ENCODE data around the gene FXN. TPM values are rescaled to one million over a fixed set of nuclear protein-coding genes. Genes with fewer than 3 reads are reported as not detected.
"Not testable (repeated sequence)": the region's sequence is repeated elsewhere in the genome, so short reads cannot be mapped to it uniquely, and the experiment has no call there.

FXN gene
- total RNA-seq (10 to 100 TPM; 12.8 to 36.0 (median 25.1) TPM), polyA plus RNA-seq (10 to 100 TPM; 10.3 to 38.7 (median 11.7) TPM)
- long read RNA-seq, donor 1, full-length matches to known transcripts: 22 of 22 reads
- long read RNA-seq, donor 1, partial matches to known transcripts: 0 of 22 reads
- long read RNA-seq, donor 1, other reads (novel, unspliced or antisense): 0 of 22 reads
- long read RNA-seq, donor 2, full-length matches to known transcripts: 8 of 8 reads
- long read RNA-seq, donor 2, partial matches to known transcripts: 0 of 8 reads
- long read RNA-seq, donor 2, other reads (novel, unspliced or antisense): 0 of 8 reads
- long read RNA-seq, donor 3, full-length matches to known transcripts: 9 of 9 reads
- long read RNA-seq, donor 3, partial matches to known transcripts: 0 of 9 reads
- long read RNA-seq, donor 3, other reads (novel, unspliced or antisense): 0 of 9 reads
- long read RNA-seq, donor 4, full-length matches to known transcripts: 29 of 31 reads
- long read RNA-seq, donor 4, partial matches to known transcripts: 0 of 31 reads
- long read RNA-seq, donor 4, other reads (novel, unspliced or antisense): 2 of 31 reads
- long read RNA-seq, donor 5, full-length matches to known transcripts: 31 of 34 reads
- long read RNA-seq, donor 5, partial matches to known transcripts: 0 of 34 reads
- long read RNA-seq, donor 5, other reads (novel, unspliced or antisense): 3 of 34 reads
- long read RNA-seq, donor 6, full-length matches to known transcripts: 16 of 18 reads
- long read RNA-seq, donor 6, partial matches to known transcripts: 0 of 18 reads
- long read RNA-seq, donor 6, other reads (novel, unspliced or antisense): 2 of 18 reads
- long read RNA-seq, donor 7, full-length matches to known transcripts: 7 of 7 reads
- long read RNA-seq, donor 7, partial matches to known transcripts: 0 of 7 reads
- long read RNA-seq, donor 7, other reads (novel, unspliced or antisense): 0 of 7 reads
- long read RNA-seq, donor 8, full-length matches to known transcripts: 19 of 19 reads
- long read RNA-seq, donor 8, partial matches to known transcripts: 0 of 19 reads
- long read RNA-seq, donor 8, other reads (novel, unspliced or antisense): 0 of 19 reads
- long read RNA-seq, donor 9, full-length matches to known transcripts: 15 of 15 reads
- long read RNA-seq, donor 9, partial matches to known transcripts: 0 of 15 reads
- long read RNA-seq, donor 9, other reads (novel, unspliced or antisense): 0 of 15 reads
- long read RNA-seq, donor 10, full-length matches to known transcripts: 10 of 10 reads
- long read RNA-seq, donor 10, partial matches to known transcripts: 0 of 10 reads
- long read RNA-seq, donor 10, other reads (novel, unspliced or antisense): 0 of 10 reads

GRCh38 chr9:69035438-69036308 lies at the start of gene FXN:
Gene FXN, plus strand, starts transcription at chr9:69035752. Its CDS starts 31 bp downstream, at chr9:69035783.
- H3K4me3 ChIP-seq: peak within 1 kb of the TSS; percentile 72 to 96 (median 86)
- no peaks in the 10 kb centered on the region for H3K9me3 ChIP-seq (replicated peaks in 1 of 3)
- TF ChIP-seq, protein P1, sequence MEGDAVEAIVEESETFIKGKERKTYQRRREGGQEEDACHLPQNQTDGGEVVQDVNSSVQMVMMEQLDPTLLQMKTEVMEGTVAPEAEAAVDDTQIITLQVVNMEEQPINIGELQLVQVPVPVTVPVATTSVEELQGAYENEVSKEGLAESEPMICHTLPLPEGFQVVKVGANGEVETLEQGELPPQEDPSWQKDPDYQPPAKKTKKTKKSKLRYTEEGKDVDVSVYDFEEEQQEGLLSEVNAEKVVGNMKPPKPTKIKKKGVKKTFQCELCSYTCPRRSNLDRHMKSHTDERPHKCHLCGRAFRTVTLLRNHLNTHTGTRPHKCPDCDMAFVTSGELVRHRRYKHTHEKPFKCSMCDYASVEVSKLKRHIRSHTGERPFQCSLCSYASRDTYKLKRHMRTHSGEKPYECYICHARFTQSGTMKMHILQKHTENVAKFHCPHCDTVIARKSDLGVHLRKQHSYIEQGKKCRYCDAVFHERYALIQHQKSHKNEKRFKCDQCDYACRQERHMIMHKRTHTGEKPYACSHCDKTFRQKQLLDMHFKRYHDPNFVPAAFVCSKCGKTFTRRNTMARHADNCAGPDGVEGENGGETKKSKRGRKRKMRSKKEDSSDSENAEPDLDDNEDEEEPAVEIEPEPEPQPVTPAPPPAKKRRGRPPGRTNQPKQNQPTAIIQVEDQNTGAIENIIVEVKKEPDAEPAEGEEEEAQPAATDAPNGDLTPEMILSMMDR (IDR thresholded peaks at IDR 0.05): peak; percentile 85 to 99 (median 94)
- peak; percentile 55 to 71 for TF ChIP-seq POLR2A (IDR thresholded peaks at IDR 0.05)
- H3K36me3 ChIP-seq (replicated peaks in 1 of 2): no peaks in the 10 kb centered on the region
- no peaks in the 10 kb centered on the region for H3K27me3 ChIP-seq
- 1 to 2% (median 1%) methylated on average over 19 to 75 of the region's 75 CpGs for WGBS, 4 donors
- intact Hi-C loops (cut with DNase I): no loop called here
- peak within 1 kb of the TSS; percentile 72 to 94 (median 86) for H3K27ac ChIP-seq
- H3K4me1 ChIP-seq (replicated peaks in 1 of 2): peaks cover 4 to 9% of the 10 kb centered on the region in 2 donors
- peak; percentile 79 to 91 (median 85) for DNase-seq

- intact Hi-C loops (cut with DNase I); DNase-seq; H3K27me3 ChIP-seq; H3K36me3 ChIP-seq (replicated peaks in 1 of 2); H3K4me1 ChIP-seq (replicated peaks in 1 of 2); H3K27ac ChIP-seq; H3K4me3 ChIP-seq; H3K9me3 ChIP-seq (replicated peaks in 1 of 3): not testable (repeated sequence)
- WGBS, 4 donors: 94 to 97% (median 97%) methylated on average over 7 of the region's 7 CpGs
Measured at GRCh38 chr9:68986949-68987348, 48.6 kb upstream of the FXN start.

GRCh38 chr9:68991457-68991856 lies 44.1 kb upstream of the FXN start:
- WGBS, 4 donors: 73 to 84% (median 81%) methylated on average over 8 to 9 of the region's 9 CpGs
- H3K4me1 ChIP-seq (replicated peaks in 1 of 2): no peaks in the 10 kb centered on the region
- no peaks in the 10 kb centered on the region for H3K9me3 ChIP-seq (replicated peaks in 1 of 3)
- no peaks in the 10 kb centered on the region for H3K27me3 ChIP-seq
- H3K27ac ChIP-seq: no peak overlapping the region
- H3K36me3 ChIP-seq (replicated peaks in 1 of 2): no peaks in the 10 kb centered on the region
- peak in 1 of 7 donors; percentile 2 for DNase-seq
- TF ChIP-seq, protein P1 (IDR thresholded peaks at IDR 0.05): no peak
- TF ChIP-seq POLR2A (IDR thresholded peaks at IDR 0.05): no peak
- intact Hi-C loops (cut with DNase I): loop anchor here (10.0 kb wide), 1 partner anchor 57 kb away; no protein-coding TSS in a partner anchor
- H3K4me3 ChIP-seq: no peak overlapping the region

GRCh38 chr9:68995776-68996175 lies 39.8 kb upstream of the FXN start:
- TF ChIP-seq, protein P1 (IDR thresholded peaks at IDR 0.05): no peak
- no peak for TF ChIP-seq POLR2A (IDR thresholded peaks at IDR 0.05)
- intact Hi-C loops (cut with DNase I): loop anchor here (10.0 kb wide), 1 partner anchor 61 kb away; no protein-coding TSS in a partner anchor
- no peak for DNase-seq
- Histone ChIP-seq H3K36me3 (replicated peaks in 1 of 2) (no peaks in the 10 kb centered on the region), H3K4me3 (no peak overlapping the region), H3K27me3 (no peaks in the 10 kb centered on the region), H3K27ac (peak overlapping the region in 2 of 5 donors; percentile 1 to 26), H3K9me3 (replicated peaks in 1 of 3) (no peaks in the 10 kb centered on the region), H3K4me1 (replicated peaks in 1 of 2) (no peaks in the 10 kb centered on the region)
- WGBS, 4 donors: 66 to 73% (median 72%) methylated on average over 3 of the region's 3 CpGs
